Raji (cell line): ENCODE data around the gene SEMA4A.

Source experiments
- POLR2A ChIP-seq: IDR thresholded peaks from 2 replicates; pipeline ENCODE4 v1.6.1; 2011; ENCODE audit warnings: low read depth, low read length, control low read depth; ENCODE audit not compliant: insufficient read depth

The SEMA4A gene

GRCh38 chr1:156193488-156194299 lies 40.3 kb downstream of the SEMA4A start, which contains the start of gene SLC25A44:
Gene SLC25A44, plus strand, starts transcription at chr1:156194104. Its CDS starts 5,744 bp downstream, at chr1:156199848.
- peak; percentile 78 for TF ChIP-seq POLR2A

- no peak for TF ChIP-seq POLR2A
Measured at GRCh38 chr1:156194300-156194652, 40.9 kb downstream of the SEMA4A start.

- no peak for TF ChIP-seq POLR2A
Measured at GRCh38 chr1:156195853-156196252, 42.5 kb downstream of the SEMA4A start.

- TF ChIP-seq POLR2A: no peak
Measured at GRCh38 chr1:156196445-156196844, 43.1 kb downstream of the SEMA4A start.

GRCh38 chr1:156198831-156199349 lies 45.5 kb downstream of the SEMA4A start:
- no peak for TF ChIP-seq POLR2A

- TF ChIP-seq POLR2A: no peak
Measured at GRCh38 chr1:156200044-156200443, 46.7 kb downstream of the SEMA4A start.

GRCh38 chr1:156203331-156203730 lies 49.9 kb downstream of the SEMA4A start:
- TF ChIP-seq POLR2A: no peak

- TF ChIP-seq POLR2A: no peak
Measured at GRCh38 chr1:156204686-156205085, 51.3 kb downstream of the SEMA4A start.

GRCh38 chr1:156211243-156211642 lies 57.9 kb downstream of the SEMA4A start:
- TF ChIP-seq POLR2A: no peak

GRCh38 chr1:156212130-156212529 lies 58.7 kb downstream of the SEMA4A start:
- no peak for TF ChIP-seq POLR2A

- TF ChIP-seq POLR2A: peak; percentile 82
Measured at GRCh38 chr1:156212833-156213643, 59.7 kb downstream of the SEMA4A start, which contains the start of gene PMF1. Gene PMF1, plus strand, starts transcription at chr1:156213007. Its CDS starts 9 bp downstream, at chr1:156213016.

GRCh38 chr1:156213644-156213966 lies 60.2 kb downstream of the SEMA4A start:
- no peak for TF ChIP-seq POLR2A

- TF ChIP-seq POLR2A: no peak
Measured at GRCh38 chr1:156214024-156214748, 60.8 kb downstream of the SEMA4A start.

GRCh38 chr1:156217871-156218270 lies 64.5 kb downstream of the SEMA4A start:
- no peak for TF ChIP-seq POLR2A

- no peak for TF ChIP-seq POLR2A
Measured at GRCh38 chr1:156220226-156220625, 66.8 kb downstream of the SEMA4A start.
